ENCODE data around the gene IGF2. TPM values are rescaled to one million over a fixed set of nuclear protein-coding genes. Genes with fewer than 3 reads are reported as not detected.
A peak's percentile ranks its signal among the peaks of the same experiment; 100 is the strongest.

IGF2 gene
- total and polyA plus RNA-seq, 2 of the 8 experiments (the other 6 are each of a cell fraction or from before 2014, with no cell fraction given): 0.74 to 1.5 TPM

- Histone ChIP-seq H3K4me3 (ENCODE audit: extremely low read depth in 1 of 4, insufficient read depth in 2 of 4, low read depth in 3 of 4, low read length in 4 of 4) (no peak overlapping the region), H3K9me3 (ENCODE audit: insufficient read depth in 2 of 2, low read depth in 1 of 2, low read length in 1 of 2) (no peaks in the 10 kb centered on the region), H4K5ac (ENCODE audit: insufficient read length, low read depth, low read length) (no peak overlapping the region), H2BK5ac (ENCODE audit: low read depth, low read length) (no peak overlapping the region; the same call in 1 of the 2 replicates), H2BK20ac (ENCODE audit: low read length) (no peak overlapping the region), H4K8ac (ENCODE audit: extremely low read depth, insufficient read depth, low read length) (no peak overlapping the region), H3K23me2 (ENCODE audit: low read depth, low read length) (no peaks in the 10 kb centered on the region), H3K27me3 (replicated peaks in 1 of 4; ENCODE audit: control insufficient read depth in 3 of 4, extremely low read depth in 1 of 4, insufficient read depth in 3 of 4, low read length in 3 of 4) (no peaks in the 10 kb centered on the region), H2AK5ac (ENCODE audit: low read depth, low read length) (no peak overlapping the region), H3K4ac (replicated peaks; ENCODE audit: insufficient read length, low read depth, low read length) (peak overlapping the region; percentile 85), H3K36me3 (ENCODE audit: control insufficient read depth in 2 of 4, insufficient read depth in 4 of 4, low read length in 3 of 4) (no peaks in the 10 kb centered on the region; a peak in 1 of 8 replicates), H3K4me1 (replicated peaks in 1 of 4; ENCODE audit: control insufficient read depth in 3 of 4, insufficient read depth in 4 of 4, low read length in 3 of 4) (no peaks in the 10 kb centered on the region), H3K9ac (replicated peaks in 1 of 4; ENCODE audit: extremely low read depth in 1 of 4, low read depth in 3 of 4, low read length in 3 of 4) (no peak overlapping the region), H3K79me2 (ENCODE audit: control insufficient read depth in 1 of 2, insufficient read depth in 2 of 2, low read length in 2 of 2) (no peaks in the 10 kb centered on the region), H2BK120ac (replicated peaks; ENCODE audit: low read depth, low read length) (no peak overlapping the region), H3K14ac (ENCODE audit: insufficient read length) (no peak overlapping the region), H3K4me2 (ENCODE audit: insufficient read depth in 1 of 2, low read depth in 2 of 2, low read length in 2 of 2) (no peak overlapping the region), H3K79me1 (ENCODE audit: low read depth, low read length) (no peaks in the 10 kb centered on the region), H2AFZ (ENCODE audit: low read length) (no peak overlapping the region), H4K20me1 (replicated peaks in 1 of 2; ENCODE audit: control insufficient read depth in 1 of 2, insufficient read depth in 2 of 2, low read length in 2 of 2) (peaks cover 0 to 6% of the 10 kb centered on the region in 2 experiments), H3K23ac (ENCODE audit: insufficient read length) (no peak overlapping the region), H3K18ac (ENCODE audit: extremely low read depth, low read length) (no peak overlapping the region), H2BK12ac (ENCODE audit: low read depth, low read length) (no peak overlapping the region), H3K27ac (ENCODE audit: low read depth, low read length) (no peak overlapping the region), H2BK15ac (ENCODE audit: low read length) (no peak overlapping the region), H4K91ac (replicated peaks; ENCODE audit: insufficient read length, low read length) (no peak overlapping the region), H3K56ac (replicated peaks; ENCODE audit: insufficient read length, low read depth, low read length) (no peak overlapping the region)
- no peak for DNase-seq (ENCODE audit: low read depth in 1 of 2, low spot score in 2 of 2)
- ChIA-PET POLR2A (ENCODE audit: partially characterized antibody) (no interaction called here), CTCF (ENCODE audit: partially characterized antibody) (interaction anchor here (3.5 to 20.6 kb wide), 2 partner anchors 18 to 22 kb away, joined by 19 to 244 read pairs; partner anchors contain the start of gene INS)
- no peak for TF ChIP-seq BRCA1 (IDR thresholded peaks at IDR 0.05; ENCODE audit: low read depth, low read length)
- TF ChIP-seq HDAC2 (IDR thresholded peaks at IDR 0.05; ENCODE audit: borderline replicate concordance in 1 of 2, low read depth in 2 of 2, low read length in 2 of 2): no peak
- no peak for TF ChIP-seq KDM4A (IDR thresholded peaks at IDR 0.05; ENCODE audit: low read depth, low read length, severe bottlenecking)
- no peak for TF ChIP-seq POLR2A (IDR thresholded peaks at IDR 0.05; ENCODE audit: control extremely low read depth in 1 of 2, low read depth in 2 of 2, low read length in 2 of 2)
- TF ChIP-seq RNF2 (IDR thresholded peaks at IDR 0.05; ENCODE audit: borderline replicate concordance, low read depth, low read length, missing control alignments, poor library complexity, severe bottlenecking): no peak
- no peak for TF ChIP-seq E2F6 (IDR thresholded peaks at IDR 0.05)
- TF ChIP-seq TCF12 (IDR thresholded peaks at IDR 0.05; ENCODE audit: low read depth, low read length): no peak
- no peak for TF ChIP-seq ASH2L (IDR thresholded peaks at IDR 0.05; ENCODE audit: low read length)
- no peak for TF ChIP-seq NANOG (IDR thresholded peaks at IDR 0.05; ENCODE audit: insufficient read depth, low read depth, low read length, poor library complexity, severe bottlenecking)
- no peak for TF ChIP-seq CEBPB (IDR thresholded peaks at IDR 0.05; ENCODE audit: low read depth, low read length)
- TF ChIP-seq POU5F1 (IDR thresholded peaks at IDR 0.05; ENCODE audit: low read depth, low read length): no peak
- TF ChIP-seq SP2 (IDR thresholded peaks at IDR 0.05; ENCODE audit: low read length): no peak
- TF ChIP-seq KDM5A (IDR thresholded peaks at IDR 0.05; ENCODE audit: low read length): no peak
- no peak for TF ChIP-seq YY1 (IDR thresholded peaks at IDR 0.05; ENCODE audit: low read depth, low read length)
- TF ChIP-seq EGR1 (IDR thresholded peaks at IDR 0.05; ENCODE audit: borderline replicate concordance, low read depth, low read length): no peak
- WGBS, 2 experiments (ENCODE audit: extremely low coverage in 1 of 2, insufficient coverage in 1 of 2, insufficient read length in 1 of 2, insufficient replicate concordance in 2 of 2, low coverage in 1 of 2, low lambda C conversion rate in 2 of 2, missing lambda C conversion rate in 1 of 2): 85% methylated on average over 12 of the region's 13 CpGs; no CpG with 5 or more reads in 1 of the 2 experiments
- FAIRE-seq: no peak
These were observed 36.5 kb upstream of the IGF2 start for GRCh38 chr11:2175659-2176058.

All from H1 (cell line).